Measurements from ENCODE around the gene ANGPT4.
"Not testable (repeated sequence)": the region's sequence is repeated elsewhere in the genome, so short reads cannot be mapped to it uniquely, and the experiment has no call there.

The ANGPT4 gene

DNA sequence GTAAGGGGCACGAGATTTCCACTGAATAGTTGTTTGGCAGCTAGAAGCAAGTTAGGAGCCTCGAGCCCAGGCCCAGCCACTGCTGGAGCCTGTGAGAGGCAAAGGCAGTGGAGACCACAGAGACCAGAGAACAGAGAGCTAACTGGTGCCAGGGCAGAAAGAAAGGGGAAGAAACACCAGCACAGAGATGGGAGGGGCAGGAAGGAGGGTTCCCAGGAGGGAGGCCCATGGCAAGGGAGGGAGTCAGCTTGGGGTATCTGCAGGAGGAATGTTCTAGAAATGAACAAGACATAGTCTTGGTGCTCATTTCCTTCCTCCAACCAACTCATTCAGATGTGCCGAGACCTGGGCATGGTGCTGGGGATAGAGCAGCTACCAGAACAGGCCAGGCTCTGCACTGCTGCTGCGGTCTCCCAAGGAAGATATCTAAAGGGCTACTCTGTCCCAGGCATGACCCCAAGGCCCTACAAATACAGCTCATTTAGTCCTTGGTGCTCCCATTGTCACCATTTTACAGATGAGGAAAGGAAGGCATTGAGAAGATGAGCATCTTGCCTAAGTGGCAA is 10.7 kb downstream of the ANGPT4 start:
- DNase-seq, result no peak

DNA sequence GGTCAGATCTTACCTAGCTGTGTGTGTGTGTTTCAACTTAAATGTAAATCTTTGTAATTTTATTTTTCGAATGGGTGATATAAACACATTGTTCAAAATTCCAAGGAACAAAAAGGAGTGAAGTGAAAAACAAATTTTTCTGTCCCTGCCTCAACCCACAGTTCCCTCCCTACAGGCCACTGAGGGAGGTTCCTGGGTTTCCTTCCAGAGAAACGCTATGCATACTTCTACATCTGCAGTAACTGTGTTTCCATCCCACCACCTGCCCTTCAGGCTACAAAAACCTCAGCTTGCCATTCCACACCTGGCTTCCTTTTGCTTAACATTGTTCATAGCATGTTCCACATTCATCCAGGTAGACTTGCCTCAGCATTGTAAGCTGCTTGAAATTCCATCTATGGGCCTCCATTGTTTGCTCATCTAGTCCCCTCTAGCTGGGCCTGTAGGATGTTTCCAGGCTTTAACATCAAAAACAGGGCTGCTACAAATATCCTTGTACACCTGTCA is 12.0 kb downstream of the ANGPT4 start:
- no peak for DNase-seq

DNA sequence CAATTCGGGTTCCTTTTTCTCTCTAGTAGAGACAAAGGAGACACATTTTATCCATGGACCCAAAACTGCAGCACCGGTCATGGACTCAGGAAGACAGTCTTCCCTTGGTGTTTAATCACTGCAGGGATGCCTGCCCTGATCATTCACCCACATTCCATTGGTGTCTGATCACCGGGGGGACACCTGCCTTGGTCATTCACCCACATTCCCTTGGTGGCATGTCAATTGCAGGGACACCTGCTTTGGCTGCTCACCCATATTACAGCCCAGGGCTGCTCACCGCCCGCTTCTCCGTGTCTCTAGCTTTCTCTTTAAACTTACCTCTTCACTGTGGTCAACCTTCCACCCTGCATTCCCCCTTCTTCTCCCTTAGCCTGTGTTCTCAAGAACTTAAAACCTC is 18.7 kb downstream of the ANGPT4 start:
- not testable (repeated sequence) for DNase-seq

DNA sequence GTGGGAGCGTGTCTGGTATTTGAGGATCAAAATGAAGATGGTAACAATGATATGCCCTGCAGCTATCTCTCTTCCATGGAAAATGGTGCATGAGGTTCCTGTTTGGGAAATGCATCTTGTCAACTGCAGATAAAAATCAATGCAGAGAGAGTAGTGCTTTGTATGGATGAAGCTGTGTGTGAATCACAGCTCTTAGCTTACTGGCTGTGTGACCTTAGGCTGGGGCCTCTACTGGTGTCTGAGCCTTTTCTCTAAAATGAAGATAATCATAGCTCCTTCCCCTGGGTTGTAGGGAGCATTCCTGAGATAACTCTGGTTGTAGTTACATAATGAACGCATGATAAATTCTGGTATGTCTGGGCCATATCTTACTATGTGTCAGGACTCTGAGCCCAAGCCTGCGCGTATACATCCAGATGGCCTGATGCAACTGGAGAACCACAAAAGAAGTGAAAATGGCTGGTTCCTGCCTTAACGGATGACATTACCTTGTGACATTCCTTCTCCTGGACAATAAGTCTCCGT is 19.6 kb downstream of the ANGPT4 start:
- no peak for DNase-seq

DNA sequence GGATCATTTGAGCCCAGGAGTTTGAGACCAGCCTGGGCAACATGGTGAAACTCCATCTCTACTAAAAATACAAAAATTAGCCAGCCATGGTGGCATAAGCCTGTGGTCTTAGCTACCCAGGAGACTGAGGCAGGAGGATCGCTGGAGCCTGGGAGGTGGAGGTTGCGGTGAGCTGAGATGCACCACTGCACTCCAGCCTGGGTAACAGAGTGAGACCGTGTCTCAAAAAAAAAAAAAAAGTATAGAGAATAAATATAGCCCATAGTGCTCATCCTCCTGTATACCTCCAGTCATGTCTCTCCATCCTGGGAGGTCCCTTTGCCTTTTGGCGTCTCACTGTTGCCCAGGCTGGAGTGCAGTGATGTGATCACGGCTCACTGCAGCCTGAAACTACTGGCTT is 23.8 kb downstream of the ANGPT4 start:
- DNase-seq, result not testable (repeated sequence)

DNA sequence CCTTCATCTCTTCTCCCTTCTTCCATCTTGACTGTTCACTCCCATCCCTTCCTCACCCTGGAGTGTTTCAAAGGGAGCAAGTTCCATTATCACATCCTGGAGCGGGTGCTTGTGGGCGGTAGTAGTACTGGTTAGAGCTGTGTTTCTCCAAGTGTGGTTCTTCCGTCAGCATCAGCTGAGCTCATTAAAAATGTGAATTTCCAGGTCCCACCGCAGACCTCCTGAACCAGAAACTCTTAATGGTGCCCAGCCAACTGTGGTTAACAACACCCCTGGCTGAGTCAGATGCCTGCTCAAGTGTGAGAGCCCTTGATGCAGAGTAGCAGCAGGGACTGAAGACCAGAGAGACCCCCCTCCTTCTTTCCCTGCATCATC is 24.4 kb downstream of the ANGPT4 start:
- DNase-seq, result no peak

DNA sequence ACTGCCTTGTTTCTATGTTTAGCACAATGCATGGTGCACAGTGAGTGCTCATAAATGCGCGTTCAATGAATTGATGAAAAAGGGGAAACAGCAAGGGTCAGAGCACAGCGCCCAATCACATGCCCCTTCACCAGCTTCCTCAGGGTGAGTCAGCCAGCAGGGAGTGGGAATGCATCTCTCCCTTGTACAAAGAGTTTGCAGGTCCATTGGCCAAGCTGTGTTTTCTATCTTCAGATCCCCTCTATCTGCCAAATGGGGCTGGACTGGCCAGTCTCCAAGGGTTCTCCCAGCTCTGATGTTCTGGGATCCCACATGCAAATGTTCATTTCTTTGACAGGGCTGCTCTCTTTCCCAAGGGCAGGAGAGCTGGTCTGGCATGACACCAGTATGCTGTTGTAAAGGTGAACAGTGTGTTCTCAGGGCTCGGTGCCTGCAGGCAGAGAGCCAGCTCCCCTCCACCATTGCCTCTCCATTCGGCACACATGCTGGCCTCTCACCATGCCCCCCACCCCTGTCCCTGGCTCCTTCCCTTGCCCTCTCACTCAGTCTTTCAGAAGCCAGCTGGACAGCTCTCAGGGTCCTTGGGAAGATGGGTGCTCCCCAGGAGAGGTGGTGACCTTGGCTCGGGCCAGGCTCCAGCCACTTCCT is 25.0 kb downstream of the ANGPT4 start:
- DNase-seq, result no peak

DNA sequence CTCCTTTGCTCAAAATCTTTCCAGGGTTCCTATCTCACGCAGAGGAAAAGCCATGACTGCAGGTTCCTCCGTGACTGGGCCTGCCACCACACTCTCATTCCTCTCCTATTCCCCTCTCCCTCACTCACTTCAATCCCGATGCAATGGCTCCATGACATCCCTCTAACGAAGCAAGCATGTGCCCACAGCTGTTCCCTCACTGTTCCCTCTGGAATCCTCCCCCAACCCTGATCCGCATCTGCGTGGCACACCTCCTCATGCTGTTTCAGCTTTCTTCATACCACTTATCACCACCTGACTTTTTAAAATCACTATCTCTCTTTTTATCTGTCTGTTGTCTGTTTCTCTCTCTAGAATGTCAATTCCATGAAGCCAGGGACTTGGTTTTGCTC is 25.5 kb downstream of the ANGPT4 start:
- DNase-seq, result no peak

DNA sequence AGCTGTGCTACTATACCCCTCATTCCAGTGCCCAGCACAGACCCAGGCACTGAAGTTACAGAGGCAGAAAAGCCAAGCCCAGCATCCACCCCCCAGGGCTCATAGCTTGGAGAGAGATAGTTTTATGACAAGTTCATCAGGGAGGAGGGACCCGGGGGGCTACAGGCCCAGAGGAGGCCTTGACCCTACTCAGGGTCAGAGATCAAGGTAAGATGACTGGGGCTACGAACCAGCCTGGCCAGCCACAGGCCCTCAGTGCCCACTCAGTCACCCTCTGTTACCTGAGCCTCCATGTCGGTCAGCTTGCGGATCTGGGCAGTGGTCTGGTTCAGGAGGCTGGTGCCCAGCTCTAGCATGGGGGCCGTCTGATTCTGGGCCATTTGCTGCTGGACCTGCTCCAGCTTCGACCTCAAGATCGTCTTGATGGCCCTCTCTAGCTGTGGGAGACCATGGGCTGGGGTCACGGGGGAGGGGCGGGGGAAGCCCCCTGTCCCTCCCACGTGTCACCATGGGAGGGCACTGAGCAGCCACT is 26.1 kb downstream of the ANGPT4 start:
- no peak for DNase-seq

DNA sequence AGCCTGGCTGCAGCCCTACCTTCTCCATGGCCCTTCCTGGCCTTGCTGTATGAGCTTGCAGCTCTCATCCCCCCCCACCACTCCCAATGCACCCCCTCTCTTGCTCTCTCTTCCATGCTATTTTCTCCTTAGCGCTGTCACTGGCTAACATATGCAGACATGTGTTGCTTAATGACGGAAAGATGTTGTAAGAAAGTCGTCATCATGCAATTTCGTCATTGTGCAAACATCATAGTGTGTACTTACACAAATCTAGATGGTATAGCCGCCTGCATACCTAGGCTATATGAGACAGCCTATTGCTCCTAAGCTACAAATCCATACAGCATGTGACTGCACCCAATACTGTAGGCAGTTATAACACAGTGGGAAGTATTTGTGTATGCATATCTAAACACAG is 27.0 kb downstream of the ANGPT4 start:
- DNase-seq, result no peak

DNA sequence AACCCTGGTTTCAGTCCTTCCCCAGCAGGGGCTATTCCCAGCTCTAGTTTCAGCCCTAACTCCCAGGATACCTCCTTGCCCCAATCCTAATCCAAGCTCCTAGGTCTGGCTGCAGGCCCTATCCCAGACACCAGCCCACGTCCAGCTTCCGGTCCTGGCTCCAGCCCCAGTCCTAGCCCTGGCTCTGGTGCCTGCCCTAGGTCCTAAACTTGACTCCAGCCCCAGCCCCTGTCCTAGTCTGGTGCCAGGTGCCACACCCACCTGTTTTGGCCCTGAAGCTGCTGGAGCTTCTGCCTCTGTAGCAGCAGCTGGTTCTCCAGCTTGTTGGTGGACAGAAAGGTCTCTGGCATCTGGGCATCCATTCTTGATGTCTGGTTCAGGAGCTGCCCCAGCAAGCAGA is 28.1 kb downstream of the ANGPT4 start:
- DNase-seq, result no peak

DNA sequence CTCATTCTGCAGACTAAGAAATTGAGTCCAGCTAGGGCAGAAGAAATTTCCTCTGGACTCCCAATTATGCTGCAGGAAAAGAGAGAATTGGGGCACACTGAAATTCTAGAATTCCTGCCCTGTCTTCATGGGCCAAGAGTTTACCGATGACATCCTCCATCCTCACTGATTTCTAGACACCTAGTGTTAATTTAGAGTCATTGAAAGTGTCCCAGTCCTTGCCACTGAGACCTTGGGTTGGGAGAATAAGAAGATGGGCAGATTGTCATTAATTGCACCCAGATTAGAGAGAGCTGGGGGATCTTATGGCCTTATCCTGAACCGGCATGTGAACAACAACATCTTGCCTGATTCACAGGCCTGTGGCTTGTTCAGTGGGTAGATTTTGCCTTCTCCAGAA is 29.0 kb downstream of the ANGPT4 start:
- no peak for DNase-seq

DNA sequence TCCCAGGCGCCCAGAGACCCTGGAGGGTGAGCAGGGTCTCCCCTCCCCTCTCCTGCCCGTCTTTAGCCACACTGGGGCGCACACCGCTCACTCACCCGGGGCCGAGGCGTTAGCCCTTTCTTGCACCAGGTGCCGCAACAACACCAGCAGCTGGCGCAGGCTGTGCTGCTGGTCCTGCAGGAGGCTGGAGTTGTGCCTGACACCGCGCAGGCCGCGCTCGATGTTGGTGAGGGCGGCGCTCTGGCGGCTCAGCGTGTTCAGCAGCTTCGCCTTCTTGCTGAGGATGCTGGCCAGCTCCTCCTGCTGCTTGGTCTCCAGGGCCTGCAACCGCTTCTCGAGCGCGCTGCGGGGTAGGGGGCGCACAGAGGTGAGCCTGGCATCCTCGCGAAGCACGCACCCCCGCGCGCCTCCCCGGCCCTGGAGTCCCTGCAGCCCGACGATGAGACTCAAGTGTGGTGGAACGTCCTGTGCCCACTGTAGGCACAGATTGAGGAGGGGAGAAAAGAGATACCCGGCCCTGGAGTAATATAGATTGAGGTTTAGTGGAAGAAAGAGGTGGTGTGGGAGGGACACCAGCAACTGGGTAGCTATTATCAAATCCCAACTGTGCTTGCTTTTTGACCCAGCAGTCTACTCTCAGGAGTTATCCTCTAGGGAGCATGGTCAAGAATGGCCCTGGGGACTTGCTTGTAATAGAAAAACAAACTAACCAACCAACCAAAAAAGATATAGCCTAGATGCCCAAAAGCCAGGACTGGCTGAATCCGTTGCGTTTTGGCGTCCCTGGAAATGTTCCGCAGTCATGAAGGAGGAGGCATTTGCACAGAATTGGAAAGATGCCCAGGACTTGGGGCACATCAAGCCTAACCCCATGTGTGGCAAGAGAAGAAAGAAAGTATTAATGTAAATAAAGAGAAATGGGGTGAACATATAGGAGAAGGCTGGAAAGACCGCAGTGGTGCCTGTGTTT is 30.9 kb downstream of the ANGPT4 start:
- no peak for DNase-seq

DNA sequence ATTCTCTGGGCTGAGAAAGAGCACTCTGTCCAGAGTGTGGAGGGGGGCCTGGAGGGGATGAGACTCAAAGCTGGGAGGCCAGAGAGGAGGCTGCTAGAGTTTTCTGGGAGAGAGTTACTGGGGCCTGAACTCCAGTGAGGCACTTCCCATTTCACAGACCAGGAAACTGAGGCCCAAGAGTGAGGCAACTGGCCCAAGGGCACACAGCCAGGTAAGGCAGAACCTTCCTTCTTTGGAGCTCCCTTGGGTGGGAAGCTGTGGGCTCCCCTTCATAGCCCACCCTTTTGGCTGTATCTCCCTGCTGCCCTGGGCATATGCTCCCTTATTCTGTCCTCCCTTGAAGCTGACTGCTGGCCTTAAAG is 34.4 kb downstream of the ANGPT4 start:
- DNase-seq, result no peak

DNA sequence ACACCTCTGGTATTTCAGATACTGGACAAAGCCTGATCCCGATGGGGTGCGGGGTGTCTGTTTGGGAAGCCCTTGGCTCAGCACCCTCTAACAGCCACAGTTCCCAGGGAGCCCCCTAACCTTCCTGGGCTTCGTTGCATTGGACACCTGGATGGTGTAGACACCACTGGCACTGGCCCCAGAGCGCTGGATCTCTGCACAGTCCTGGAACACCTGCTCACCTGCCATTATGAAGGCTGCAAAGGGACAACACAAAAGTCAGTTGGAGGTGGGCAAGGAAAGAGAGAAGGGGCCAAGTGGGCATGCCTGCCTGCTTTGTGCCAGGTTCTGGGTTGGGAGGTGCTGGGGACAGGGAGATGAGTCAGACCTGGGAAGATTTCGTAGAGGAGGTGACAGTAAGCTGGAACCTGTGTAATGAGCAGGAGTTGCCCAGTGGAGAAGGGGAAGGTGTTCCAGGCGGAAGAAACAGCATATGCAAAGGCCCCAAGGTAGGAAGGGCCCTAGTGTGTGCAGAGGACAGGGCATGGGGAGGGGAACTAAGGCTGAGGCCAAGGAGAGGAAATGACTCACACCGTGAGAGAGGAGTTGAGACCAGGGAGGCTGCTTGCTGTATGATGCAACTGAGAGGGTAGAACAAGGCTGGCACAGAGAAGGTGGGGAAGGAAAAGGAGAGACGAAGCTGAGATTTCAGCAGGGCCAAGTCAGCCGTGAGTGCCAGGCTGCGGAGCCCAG is 34.9 kb downstream of the ANGPT4 start:
- DNase-seq, result peak; percentile 83

DNA sequence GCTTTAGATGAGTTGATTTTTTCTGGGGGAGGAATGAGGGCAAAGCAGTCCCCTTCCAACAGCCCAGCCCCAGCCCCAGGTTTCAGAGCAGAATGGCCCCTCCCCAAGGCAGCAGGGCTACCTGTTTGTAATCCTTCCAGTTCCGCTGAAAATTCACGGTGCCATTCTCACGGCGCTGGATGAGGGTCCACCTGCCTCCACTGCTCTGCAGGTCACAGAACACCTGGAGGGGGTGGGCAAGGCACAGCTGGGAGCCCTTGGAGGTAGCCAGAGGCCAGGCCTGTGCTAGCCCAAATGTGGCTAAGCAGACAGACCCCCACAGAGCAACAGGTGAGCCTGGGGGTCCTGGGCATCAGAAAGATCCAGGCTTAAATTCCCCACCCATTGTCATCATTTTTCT is 36.5 kb downstream of the ANGPT4 start:
- DNase-seq, result no peak

DNA sequence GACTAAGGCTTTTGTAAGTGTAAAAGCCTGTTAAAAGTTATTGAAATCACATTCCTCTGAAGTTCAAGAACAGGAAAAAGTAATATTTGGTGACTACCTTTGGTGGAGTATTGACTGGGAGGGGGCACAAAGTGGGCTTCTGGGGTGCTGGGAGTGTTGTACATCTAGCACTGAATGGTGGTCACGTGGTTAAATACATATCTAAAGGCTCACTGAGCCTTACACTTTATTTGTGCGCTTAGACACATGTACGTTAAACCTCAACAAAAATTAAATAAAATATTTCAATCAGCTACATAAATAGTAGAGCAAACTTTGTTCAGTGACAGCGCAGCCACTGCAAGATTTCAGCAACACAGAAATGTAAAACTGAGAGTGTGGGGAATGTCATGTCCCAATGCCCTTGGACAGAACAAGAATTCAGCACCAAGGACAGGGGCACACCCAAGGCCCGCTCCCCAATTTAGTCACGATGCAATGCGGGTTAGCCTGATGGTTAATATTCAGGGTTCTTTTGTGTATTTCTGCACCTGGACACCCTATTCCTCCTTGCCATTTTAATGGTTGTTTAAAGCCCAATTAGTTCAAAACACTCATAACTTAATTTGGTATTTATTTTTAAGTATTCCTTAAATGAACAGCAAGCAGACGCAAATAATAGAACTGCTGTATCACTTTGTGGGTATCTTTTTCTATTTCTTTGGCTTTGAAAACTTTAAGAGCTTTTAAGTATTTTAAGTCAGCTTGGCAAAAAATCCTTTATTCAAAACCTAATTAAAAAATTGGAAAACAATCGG is 37.4 kb downstream of the ANGPT4 start:
- peak; percentile 36 for DNase-seq

DNA sequence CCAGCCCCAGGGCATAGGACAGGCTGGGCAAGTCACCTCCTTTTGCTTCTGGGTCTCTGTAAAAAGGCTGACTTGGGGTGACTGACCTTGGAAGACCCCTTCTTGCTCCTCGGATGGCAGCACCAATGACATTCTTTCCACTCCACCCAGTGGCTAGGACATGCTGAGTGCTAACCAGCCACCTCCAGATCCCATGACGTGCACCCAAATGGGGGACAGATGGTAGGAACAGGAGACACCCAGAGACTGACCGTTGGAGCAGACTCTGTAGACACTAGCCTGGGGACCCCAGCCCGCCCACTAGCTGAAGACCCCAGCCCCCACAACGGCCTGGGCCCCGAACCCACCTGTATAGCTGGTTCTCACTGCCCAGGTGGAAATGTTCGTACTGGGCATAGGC is 38.3 kb downstream of the ANGPT4 start:
- DNase-seq, result no peak

DNA sequence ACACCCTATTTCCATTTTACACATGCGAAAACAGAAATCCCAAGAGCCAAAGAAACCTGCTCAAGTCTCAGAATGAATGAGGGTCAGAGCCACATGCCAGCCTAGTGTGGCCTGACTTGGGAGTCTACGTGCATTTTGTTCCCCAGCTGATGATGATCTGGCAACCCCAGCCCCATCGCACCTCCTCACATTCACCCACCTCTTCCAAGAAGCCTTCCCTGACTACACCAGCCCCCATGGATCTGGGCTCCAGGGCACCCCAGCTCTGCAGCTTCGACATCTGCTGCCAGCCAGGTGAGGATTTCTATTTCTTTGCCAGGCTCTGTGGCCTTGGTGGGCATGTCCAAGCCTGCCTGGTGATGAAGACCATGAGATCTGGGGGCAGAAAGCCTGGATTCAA is 41.0 kb downstream of the ANGPT4 start:
- DNase-seq, result no peak

DNA sequence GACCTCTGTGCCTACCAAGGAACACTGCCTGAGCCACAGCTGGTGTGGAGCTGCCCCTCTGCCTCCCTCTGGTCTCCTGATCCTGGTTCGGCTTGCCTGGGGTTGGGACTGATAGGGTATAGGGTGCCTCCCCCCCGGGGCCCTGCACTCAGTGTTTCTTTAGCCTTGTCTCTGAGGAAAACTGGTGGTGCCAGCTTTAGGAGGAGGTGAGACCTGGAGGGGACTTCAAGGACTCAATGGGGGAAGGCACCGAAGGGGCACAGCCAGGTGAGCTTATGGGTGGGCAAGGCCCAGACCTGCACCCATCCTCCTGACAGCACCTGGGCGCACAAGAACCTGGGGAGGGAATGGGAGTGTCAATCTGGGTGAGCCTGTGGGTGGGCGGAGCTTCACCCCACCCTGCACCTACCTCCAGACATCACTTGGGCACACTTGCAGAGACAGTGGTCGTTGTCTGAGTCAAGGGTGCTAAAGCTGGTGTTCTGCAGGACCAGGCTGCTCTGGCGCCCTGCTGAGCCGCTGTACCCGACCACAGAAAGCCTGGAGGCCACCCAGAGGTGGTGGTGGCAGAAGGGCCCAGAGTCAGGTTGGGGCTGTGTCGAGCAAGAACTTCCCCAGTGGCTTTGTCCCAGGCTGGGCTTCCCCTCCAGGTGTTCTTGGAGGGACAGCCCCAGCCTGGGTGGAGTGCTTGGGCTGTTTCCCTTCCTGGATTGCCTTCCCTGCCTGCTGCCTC is 42.1 kb downstream of the ANGPT4 start:
- DNase-seq, result no peak

DNA sequence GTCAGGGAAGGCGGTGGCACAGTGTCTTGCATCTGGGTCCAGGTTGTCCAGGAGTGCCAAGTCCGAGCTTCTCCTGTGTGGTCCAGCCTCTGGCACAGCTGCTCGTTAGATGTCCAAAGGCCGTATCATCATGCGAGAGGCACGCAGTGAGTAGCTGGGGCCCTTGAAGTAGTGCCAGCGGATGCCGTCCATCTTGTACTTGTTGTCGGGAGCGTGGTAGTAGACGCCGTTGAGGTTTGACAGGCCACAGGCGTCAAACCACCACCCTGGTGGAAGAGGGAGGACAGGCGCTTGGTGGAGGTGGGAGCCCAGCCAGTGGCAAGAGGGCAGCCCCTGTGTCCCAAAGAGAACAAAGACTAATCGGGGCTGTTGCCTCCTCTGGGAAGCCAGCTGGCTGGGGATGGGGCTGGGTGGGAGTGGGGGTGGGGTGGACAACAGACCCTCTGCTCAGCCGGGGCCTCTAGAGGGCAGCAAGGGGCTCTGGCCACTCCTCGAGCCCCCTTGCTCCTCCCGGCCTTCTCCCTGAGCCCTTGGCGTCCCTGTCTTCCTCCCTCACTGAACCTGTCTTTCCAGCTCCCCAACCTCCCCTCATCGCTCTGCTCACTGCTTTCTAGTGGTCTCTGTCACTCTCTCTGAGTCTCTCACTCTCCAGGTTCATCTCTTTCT is 43.1 kb downstream of the ANGPT4 start:
- no peak for DNase-seq

Measured in activated CD4-positive, alpha-beta T cell treated with anti-CD3 and anti-CD28 coated beads, Interleukin-2, Interleukin-6, amounts not matched to agents 100 ng/mL and 50 ng/mL, durations not matched to agents 16 hours and 8 hours (primary cell).